GM12878 (cell line): ENCODE results near the gene ABHD18. TPM values are rescaled to one million over a fixed set of nuclear protein-coding genes. Genes with fewer than 3 reads are reported as not detected.

ENCODE experiments used
- ATAC-seq: fragments of 200-7000 bp; cut with Tn5 transposase; 3 replicates; pipeline ENCODE4 v1.9.1; 2020; ENCODE audit warnings: mild to moderate bottlenecking, moderate library complexity
- BruUV-seq: library from RNA; stranded (reverse); fragments of 400-500 nt; replicated peaks from 2 replicates; lab custom pipeline; 2021; lab: Mats Ljungman, UMichigan
- CTCF ChIA-PET: fragments of 300-600 bp; sonication (Branson Sonifier 250); formaldehyde crosslinking; extraction: SDS; loops from one replicate; lab custom pipeline; 2021; ENCODE audit warnings: inconsistent platforms; lab: Yijun Ruan, JAX
- POLR2A ChIA-PET: fragments of 350-600 bp; formaldehyde crosslinking; extraction: SDS; loops from one replicate; lab custom pipeline; 2021; ENCODE audit warnings: inconsistent platforms; lab: Charles Lee
- RAD21 ChIA-PET: fragments of 300-600 bp; sonication (Branson Sonifier 250); formaldehyde crosslinking; loops from one replicate; lab custom pipeline; 2023; ENCODE audit warnings: antibody characterized with exemption; ENCODE audit not compliant: unreplicated experiment; lab: Charles Lee
- SMC1A ChIA-PET: fragments of 300-600 bp; sonication (Branson Sonifier 250); formaldehyde crosslinking; loops from one replicate; lab custom pipeline; 2023; ENCODE audit not compliant: unreplicated experiment, uncharacterized antibody; lab: Charles Lee
- DNase-seq: peaks from one replicate; pipeline ENCODE4 v3.0.0-alpha.2; 2011; ENCODE audit warnings: low read depth, low spot score
- FAIRE-seq: peaks from 3 replicates; lab custom pipeline; 2011; peaks lifted over from hg19 to GRCh38; lab: Jason Lieb, UNC
- H2AFZ ChIP-seq: 2 replicates; pipeline ENCODE4 v1.6.0; 2011; ENCODE audit warnings: low read depth, low read length, control low read depth; ENCODE audit not compliant: control insufficient read depth
- H3K27ac ChIP-seq: 2 replicates; pipeline ENCODE4 v1.5.1; 2011; ENCODE audit warnings: control low read depth; ENCODE audit not compliant: control insufficient read depth, insufficient read depth
- H3K27me3 ChIP-seq, 2 experiments: replicated peaks in 1 of 2; 2 replicates each; pipeline versions ENCODE4 v1.6.0 to v1.6.1; 2011; ENCODE audit warnings: low read length in 1 of 2; ENCODE audit not compliant: control insufficient read depth in 2 of 2, insufficient read depth in 2 of 2
- H3K36me3 ChIP-seq, 2 experiments: 2 replicates each; pipeline ENCODE4 v1.5.1; 2011; ENCODE audit warnings: low read length in 1 of 2; ENCODE audit not compliant: control insufficient read depth in 2 of 2, insufficient read depth in 2 of 2
- H3K4me1 ChIP-seq: 2 replicates; pipeline ENCODE4 v1.6.1; 2011; ENCODE audit warnings: mild to moderate bottlenecking, low read length, moderate library complexity, mixed read lengths; ENCODE audit not compliant: control insufficient read depth, insufficient read depth
- H3K4me2 ChIP-seq: 2 replicates; pipeline ENCODE4 v1.6.0; 2011; ENCODE audit warnings: control low read depth; ENCODE audit not compliant: control insufficient read depth, insufficient read depth
- H3K4me3 ChIP-seq: fragments of 200-600 bp; sonication (generic); 2 replicates; pipeline ENCODE4 v1.5.1; 2016
- H3K79me2 ChIP-seq: 2 replicates; pipeline ENCODE4 v1.6.0; 2011; ENCODE audit warnings: low read length; ENCODE audit not compliant: control insufficient read depth, insufficient read depth
- H3K9ac ChIP-seq: 2 replicates; pipeline ENCODE4 v1.8.0; 2011; ENCODE audit warnings: low read length, control low read depth, mixed read lengths; ENCODE audit not compliant: control insufficient read depth, insufficient read depth
- H3K9me3 ChIP-seq: replicated peaks from 3 replicates; pipeline ENCODE4 v1.5.1; 2011; ENCODE audit warnings: mild to moderate bottlenecking, low read length; ENCODE audit not compliant: control insufficient read depth, insufficient read depth
- H4K20me1 ChIP-seq: 2 replicates; pipeline ENCODE4 v1.6.0; 2011; ENCODE audit not compliant: control insufficient read depth, insufficient read depth
- CHD4 ChIP-seq: fragments of 200-600 bp; sonication (generic); IDR thresholded peaks from 2 replicates; pipeline ENCODE4 v1.6.1; 2016; ENCODE audit warnings: mild to moderate bottlenecking
- CREB1 ChIP-seq: IDR thresholded peaks from 2 replicates; pipeline ENCODE4 v1.6.1; 2012; ENCODE audit warnings: low read depth, mild to moderate bottlenecking, inconsistent platforms
- CUX1 ChIP-seq: IDR thresholded peaks from 2 replicates; pipeline ENCODE4 v1.6.1; 2012; ENCODE audit warnings: improper control_type of control experiment, low read depth, low read length; ENCODE audit not compliant: insufficient replicate concordance
- DPF2 ChIP-seq: fragments of 450-650 bp; IDR thresholded peaks from 2 replicates; pipeline ENCODE4 v1.6.1; 2017; ENCODE audit warnings: mild to moderate bottlenecking
- EP300 ChIP-seq, 2 experiments: fragments of 150-350 bp in 1 of 2; IDR thresholded peaks; 2 replicates each; pipeline ENCODE4 v1.6.1; 2011 to 2012; ENCODE audit warnings: low read depth in 2 of 2, low read length in 2 of 2, borderline replicate concordance in 1 of 2, improper control_type of control experiment in 1 of 2, inconsistent platforms in 1 of 2; ENCODE audit not compliant: control insufficient read depth in 1 of 2
- HCFC1 ChIP-seq: fragments of 150-350 bp; IDR thresholded peaks from 2 replicates; pipeline ENCODE4 v1.6.1; 2014; ENCODE audit warnings: low read length
- KAT2A ChIP-seq: conservative IDR thresholded peaks from 2 replicates; pipeline ENCODE4 v1.6.1; 2011; ENCODE audit warnings: low read depth, low read length; ENCODE audit not compliant: control insufficient read depth
- MAX ChIP-seq: IDR thresholded peaks from 2 replicates; pipeline ENCODE4 v1.6.1; 2012; ENCODE audit warnings: low read depth, low read length, improper control_type of control experiment
- NRF1 ChIP-seq: conservative IDR thresholded peaks from 2 replicates; pipeline ENCODE4 v1.6.1; 2011; ENCODE audit warnings: mild to moderate bottlenecking, low read depth, low read length, improper control_type of control experiment
- POLR2A ChIP-seq: IDR thresholded peaks from 2 replicates; pipeline ENCODE4 v1.6.1; 2011; ENCODE audit warnings: low read depth, mild to moderate bottlenecking, low read length
- RBBP5 ChIP-seq: fragments of 200-600 bp; sonication (generic); conservative IDR thresholded peaks from 2 replicates; pipeline ENCODE4 v1.6.1; 2016
- SP1 ChIP-seq: IDR thresholded peaks from one replicate; pipeline ENCODE4 v1.6.1; 2011; ENCODE audit warnings: low read depth, low read length
- STAT1 ChIP-seq: fragments of 450-650 bp; conservative IDR thresholded peaks from 2 replicates; pipeline ENCODE4 v1.6.1; 2014; ENCODE audit warnings: antibody characterized with exemption, mild to moderate bottlenecking
- TBL1XR1 ChIP-seq: IDR thresholded peaks from 2 replicates; pipeline ENCODE4 v1.6.1; 2012; ENCODE audit warnings: low read depth, low read length, improper control_type of control experiment
- YBX1 ChIP-seq: fragments of 450-650 bp; IDR thresholded peaks from 2 replicates; pipeline ENCODE4 v1.6.1; 2016; ENCODE audit warnings: antibody characterized with exemption
- ZBTB33 ChIP-seq: fragments of 450-650 bp; IDR thresholded peaks from 2 replicates; pipeline ENCODE4 v1.6.1; 2017; ENCODE audit warnings: mild to moderate bottlenecking
- ZNF24 ChIP-seq: fragments of 450-650 bp; IDR thresholded peaks from 2 replicates; pipeline ENCODE4 v1.6.1; 2017; ENCODE audit warnings: antibody characterized with exemption, mild to moderate bottlenecking
- WGBS: methylation state at CpG from one replicate; pipeline ENCODE4 v1.1.6; 2016; ENCODE audit warnings: low lambda C conversion rate; ENCODE audit not compliant: insufficient replicate concordance, insufficient coverage; ENCODE audit errors: missing lambda C conversion rate; 5-methylcytosine and 5-hydroxymethylcytosine counted together
- in situ Hi-C: fragments of 300-500 bp; cut with MboI; formaldehyde crosslinking; loops from 9 replicates; pipeline ENCODE4 v1.14.3; 2018; ENCODE audit warnings: mixed read lengths
- intact Hi-C: fragments of 100-400 bp; cut with micrococcal nuclease; formaldehyde crosslinking; loops from one replicate; pipeline ENCODE4 v1.14.2; 2022; ENCODE audit not compliant: unreplicated experiment
- polyA plus RNA-seq, 11 experiments: library from polyadenylated mRNA; depleted of rRNA in 4 of 11; unstranded in 6 of 11; stranded (reverse) in 5 of 11; fragments of >200 nt; fragmentation: Nextera tagmentation in 4 of 11; fragmentation: Illumina TruSeq in 1 of 11; extraction: Ambion mirVana in 4 of 11; extraction: Trizol in 1 of 11; gene quantifications; 1 replicate in 1 of 11; 2 replicates in 10 of 11; pipeline versions ENCODE4 v1.2.1 to v1.2.3, GENCODE V29; 2011 to 2016; ENCODE audit warnings: inconsistent platforms in 2 of 11, missing spikeins in 2 of 11, low read depth in 1 of 11
- total RNA-seq, 4 experiments: library from RNA; depleted of rRNA in 3 of 4; stranded (reverse); fragments of >200 nt in 3 of 4; fragmentation: Illumina TruSeq in 1 of 4; extraction: Trizol in 1 of 4; gene quantifications; 2 replicates each; pipeline versions ENCODE4 v1.2.1 to v1.2.3, GENCODE V29; 2013 to 2021

The ABHD18 gene
- total and polyA plus RNA-seq, 10 of the 15 experiments (the other 5 are each of a cell fraction or from before 2014, with no cell fraction given): 3.4 to 13.5 (median 9.6) TPM

GRCh38 chr4:127978930-127979329, 13.7 kb downstream of the ABHD18 start:
- no peak overlapping the region for H3K9ac ChIP-seq
- H4K20me1 ChIP-seq: no peaks in the 10 kb centered on the region
- H3K79me2 ChIP-seq: peaks cover 2% of the 10 kb centered on the region
- H3K4me3 ChIP-seq: no peak overlapping the region
- ChIA-PET CTCF (interaction anchor here (1.2 to 1.5 kb wide), 2 partner anchors 20 to 26 kb away, joined by 3 read pairs; no protein-coding TSS in a partner anchor), RAD21 (no interaction called here), SMC1A (interaction anchor here (1.5 to 3.9 kb wide), 2 partner anchors 13 to 19 kb away, joined by 4 to 12 read pairs; partner anchors contain the start of genes ABHD18 and MFSD8), POLR2A (interaction anchor here (2.9 kb wide), 1 partner anchor 14 kb away, joined by 9 read pairs; the partner anchor contains the start of genes ABHD18 and MFSD8)
- DNase-seq (no peak), FAIRE-seq (peak; percentile 49), ATAC-seq (no peak)
- no peak overlapping the region for H3K27ac ChIP-seq
- WGBS: 98% methylated on average over 2 of the region's 2 CpGs
- peaks cover 2% of the 10 kb centered on the region; the same call in 2 of the 3 replicates for H3K9me3 ChIP-seq
- intact Hi-C loops (no loop called here), in situ Hi-C loops (no loop called here)
- H3K27me3 ChIP-seq: no peaks in the 10 kb centered on the region
- H3K36me3 ChIP-seq: peaks cover 0 to 4% of the 10 kb centered on the region in 2 experiments; a peak in 1 of 4 replicates
- H3K4me2 ChIP-seq: no peak overlapping the region
- H2AFZ ChIP-seq: no peak overlapping the region
- BruUV-seq: no TSS peak
- H3K4me1 ChIP-seq: no peaks in the 10 kb centered on the region
- TF ChIP-seq POLR2A (no peak), RBBP5 (no peak), TBL1XR1 (no peak), EP300 (IDR thresholded peaks at IDR 0.05; ENCODE audit: borderline replicate concordance in 1 of 2, control insufficient read depth in 1 of 2, low read depth in 2 of 2, low read length in 2 of 2) (no peak), MAX (no peak), KAT2A (no peak), DPF2 (no peak), STAT1 (no peak), CUX1 (no peak), ZNF24 (no peak), YBX1 (no peak), CREB1 (no peak), NRF1 (no peak), SP1 (no peak), ZBTB33 (no peak), CHD4 (no peak), HCFC1 (no peak)
